Measurements from ENCODE around the gene CORO1C. TPM values are rescaled to one million over a fixed set of nuclear protein-coding genes. Genes with fewer than 3 reads are reported as not detected.

The CORO1C gene
- total RNA-seq, 1 donor from 2014 or later: 391 TPM

DNA sequence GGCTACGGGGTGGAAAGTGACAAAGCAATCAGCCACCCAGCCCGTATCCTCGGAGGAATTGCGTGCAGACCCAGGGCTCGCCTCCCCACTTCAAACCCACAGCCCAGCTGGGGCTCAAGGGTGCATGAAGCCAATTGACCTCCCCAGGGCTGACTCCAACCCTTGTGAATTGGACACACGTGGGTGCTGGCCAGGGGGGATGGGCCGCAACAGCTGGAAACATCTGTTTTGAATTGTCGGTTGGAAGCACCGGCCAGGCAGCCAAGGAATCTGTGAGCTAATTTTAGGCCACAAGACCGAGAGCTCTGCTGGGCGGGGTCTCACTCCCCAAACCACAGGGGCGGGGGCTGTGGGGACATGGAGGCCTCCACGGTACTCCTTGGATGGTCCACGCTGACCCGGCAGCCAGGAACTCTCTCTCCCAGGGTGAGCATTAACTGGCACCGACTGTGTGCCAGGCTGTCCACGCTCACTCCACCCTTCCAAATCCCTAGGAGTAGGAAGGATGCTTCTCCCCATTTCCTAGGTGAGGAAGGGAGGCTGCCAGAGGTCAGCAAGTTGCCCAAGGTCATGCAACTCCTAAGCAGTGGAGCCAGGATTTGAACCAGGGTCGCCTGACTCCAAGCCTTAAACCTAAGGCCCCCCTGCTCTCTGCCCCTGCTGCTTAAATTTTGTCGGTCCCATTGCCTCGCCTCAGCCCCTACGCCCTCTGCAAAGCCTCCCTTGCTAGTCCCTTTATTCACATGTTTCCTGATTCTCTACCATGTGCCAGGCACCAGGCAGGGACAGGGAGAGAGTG, 121.6 kb downstream of the CORO1C start:
- peak overlapping the region; percentile 50 for H3K4me2 ChIP-seq (ENCODE audit: low read length)

GRCh38 chr12:108608616-108609015, 122.7 kb downstream of the CORO1C start:
- H3K9me3 Mint-ChIP-seq (ENCODE audit: unreplicated experiment): no peaks in the 10 kb centered on the region
- peaks cover 22% of the 10 kb centered on the region for H3K4me1 Mint-ChIP-seq (ENCODE audit: low read depth, unreplicated experiment)
- H3K36me3 Mint-ChIP-seq (ENCODE audit: low read depth, unreplicated experiment): no peaks in the 10 kb centered on the region
- Histone ChIP-seq H3K4me1 (ENCODE audit: insufficient read depth, low read length) (peaks cover 24% of the 10 kb centered on the region), H3K36me3 (ENCODE audit: insufficient read depth, low read length) (no peaks in the 10 kb centered on the region), H3K27me3 (ENCODE audit: insufficient read depth, low read length) (no peaks in the 10 kb centered on the region), H3K4me3 (ENCODE audit: insufficient read depth, low read depth, low read length) (no peak overlapping the region), H3K4me2 (ENCODE audit: low read length) (no peak overlapping the region), H3K27ac (ENCODE audit: low read depth, low read length) (no peak overlapping the region), H4K20me1 (ENCODE audit: insufficient read depth, low read length) (no peaks in the 10 kb centered on the region), H3K79me2 (ENCODE audit: insufficient read depth, low read length) (no peaks in the 10 kb centered on the region), H3K9me3 (ENCODE audit: insufficient read depth, low read depth, low read length) (no peaks in the 10 kb centered on the region), H2AFZ (ENCODE audit: low read depth, low read length) (no peak overlapping the region), H3K9ac (ENCODE audit: low read length) (no peak overlapping the region)
- H3K4me3 Mint-ChIP-seq (ENCODE audit: unreplicated experiment): no peak overlapping the region
- H3K27ac Mint-ChIP-seq (ENCODE audit: unreplicated experiment): no peak overlapping the region
- no peak for TF ChIP-seq EZH2 (IDR thresholded peaks at IDR 0.05; ENCODE audit: insufficient read depth, low read length)
- TF ChIP-seq, protein P1, sequence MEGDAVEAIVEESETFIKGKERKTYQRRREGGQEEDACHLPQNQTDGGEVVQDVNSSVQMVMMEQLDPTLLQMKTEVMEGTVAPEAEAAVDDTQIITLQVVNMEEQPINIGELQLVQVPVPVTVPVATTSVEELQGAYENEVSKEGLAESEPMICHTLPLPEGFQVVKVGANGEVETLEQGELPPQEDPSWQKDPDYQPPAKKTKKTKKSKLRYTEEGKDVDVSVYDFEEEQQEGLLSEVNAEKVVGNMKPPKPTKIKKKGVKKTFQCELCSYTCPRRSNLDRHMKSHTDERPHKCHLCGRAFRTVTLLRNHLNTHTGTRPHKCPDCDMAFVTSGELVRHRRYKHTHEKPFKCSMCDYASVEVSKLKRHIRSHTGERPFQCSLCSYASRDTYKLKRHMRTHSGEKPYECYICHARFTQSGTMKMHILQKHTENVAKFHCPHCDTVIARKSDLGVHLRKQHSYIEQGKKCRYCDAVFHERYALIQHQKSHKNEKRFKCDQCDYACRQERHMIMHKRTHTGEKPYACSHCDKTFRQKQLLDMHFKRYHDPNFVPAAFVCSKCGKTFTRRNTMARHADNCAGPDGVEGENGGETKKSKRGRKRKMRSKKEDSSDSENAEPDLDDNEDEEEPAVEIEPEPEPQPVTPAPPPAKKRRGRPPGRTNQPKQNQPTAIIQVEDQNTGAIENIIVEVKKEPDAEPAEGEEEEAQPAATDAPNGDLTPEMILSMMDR (IDR thresholded peaks at IDR 0.05; ENCODE audit: insufficient read depth, low read depth, low read length): no peak
- peaks cover 3% of the 10 kb centered on the region for H3K27me3 Mint-ChIP-seq (ENCODE audit: low read depth, unreplicated experiment)
- FAIRE-seq (no peak), DNase-seq (ENCODE audit: low read depth) (no peak)

More for the DNA sequence above, 121.6 kb downstream of the CORO1C start:
- H2AFZ ChIP-seq (ENCODE audit: low read depth, low read length): no peak overlapping the region
- no peaks in the 10 kb centered on the region for H3K9me3 ChIP-seq (ENCODE audit: insufficient read depth, low read depth, low read length)
- peaks cover 2% of the 10 kb centered on the region for H3K36me3 Mint-ChIP-seq (ENCODE audit: low read depth, unreplicated experiment)
- peak; percentile 84 for DNase-seq (ENCODE audit: low read depth)
- peaks cover 25% of the 10 kb centered on the region for H3K4me1 ChIP-seq (ENCODE audit: insufficient read depth, low read length)
- no peaks in the 10 kb centered on the region for H3K79me2 ChIP-seq (ENCODE audit: insufficient read depth, low read length)
- H3K27me3 Mint-ChIP-seq (ENCODE audit: low read depth, unreplicated experiment): peaks cover 2% of the 10 kb centered on the region
- no peak overlapping the region for H3K27ac Mint-ChIP-seq (ENCODE audit: unreplicated experiment)
- peak overlapping the region; percentile 21 for H3K9ac ChIP-seq (ENCODE audit: low read length)
- peaks cover 18% of the 10 kb centered on the region for H3K4me1 Mint-ChIP-seq (ENCODE audit: low read depth, unreplicated experiment)
- H3K36me3 ChIP-seq (ENCODE audit: insufficient read depth, low read length): no peaks in the 10 kb centered on the region
- FAIRE-seq: no peak
- no peak overlapping the region for H3K4me3 Mint-ChIP-seq (ENCODE audit: unreplicated experiment)
- H3K4me3 ChIP-seq (ENCODE audit: insufficient read depth, low read depth, low read length): no peak overlapping the region
- no peaks in the 10 kb centered on the region for H4K20me1 ChIP-seq (ENCODE audit: insufficient read depth, low read length)
- no peak overlapping the region for H3K27ac ChIP-seq (ENCODE audit: low read depth, low read length)
- no peak for TF ChIP-seq EZH2 (IDR thresholded peaks at IDR 0.05; ENCODE audit: insufficient read depth, low read length)
- TF ChIP-seq, protein P1 (IDR thresholded peaks at IDR 0.05; ENCODE audit: insufficient read depth, low read depth, low read length): no peak
- H3K27me3 ChIP-seq (ENCODE audit: insufficient read depth, low read length): no peaks in the 10 kb centered on the region
- no peaks in the 10 kb centered on the region for H3K9me3 Mint-ChIP-seq (ENCODE audit: unreplicated experiment)

All from astrocyte (in vitro differentiated cells and primary cell).